Measurements from ENCODE around the gene M6PR.

DNA sequence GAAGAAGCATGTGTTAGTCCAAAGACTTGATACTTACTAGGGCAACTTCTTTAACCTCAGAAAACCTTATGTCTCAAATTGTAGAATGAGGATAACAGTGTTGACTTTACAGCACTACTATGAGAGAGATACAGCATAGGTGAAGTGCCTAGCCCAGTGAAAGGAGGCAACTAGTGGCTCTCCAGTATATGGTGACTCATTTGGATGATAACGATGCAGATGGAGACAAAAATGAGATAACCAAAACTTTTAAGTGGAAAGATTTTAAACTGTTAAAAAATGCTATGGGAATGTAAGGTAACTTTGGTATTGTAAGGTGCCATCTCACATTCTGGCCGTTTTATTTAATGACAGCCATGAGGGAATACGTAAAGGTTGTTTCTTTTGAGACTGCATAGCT lies 32.4 kb downstream of the M6PR start:
- TF ChIP-seq CTCF (IDR thresholded peaks at IDR 0.05) (no peak), POLR2A (IDR thresholded peaks at IDR 0.05) (no peak)

Measured in Peyer's patch (tissue), 4 donors.